ENCODE results near the gene ABCA13. TPM values are rescaled to one million over a fixed set of nuclear protein-coding genes. Genes with fewer than 3 reads are reported as not detected.

Gene ABCA13
- total RNA-seq, 6 experiments from 2014 or later: 0.02 to 0.08 (median 0.05) TPM; not detected in 1

- no peaks in the 10 kb centered on the region for H3K9me3 Mint-ChIP-seq
- DNase-seq: peak; percentile 57
Observed at GRCh38 chr7:48421357-48421756, 250.1 kb downstream of the ABCA13 start.

GRCh38 chr7:48424731-48425130 is 253.5 kb downstream of the ABCA13 start:
- TF ChIP-seq CTCF (IDR thresholded peaks at IDR 0.05): peak; percentile 67
- Mint-ChIP-seq H3K27me3 (ENCODE audit: insufficient read depth) (peaks cover 3% of the 10 kb centered on the region; the same call in 1 of the 2 replicates), H3K27ac (no peak overlapping the region), H3K9me3 (no peaks in the 10 kb centered on the region), H3K36me3 (ENCODE audit: low read depth) (no peaks in the 10 kb centered on the region), H3K4me3 (no peak overlapping the region), H3K4me1 (ENCODE audit: low read depth) (peaks cover 65% of the 10 kb centered on the region)
- no peak for DNase-seq

More at GRCh38 chr7:48421357-48421756, 250.1 kb downstream of the ABCA13 start:
- TF ChIP-seq CTCF (IDR thresholded peaks at IDR 0.05): peak; percentile 59
- peaks cover 56% of the 10 kb centered on the region for H3K4me1 Mint-ChIP-seq (ENCODE audit: low read depth)
- H3K36me3 Mint-ChIP-seq (ENCODE audit: low read depth): no peaks in the 10 kb centered on the region
- peaks cover 7% of the 10 kb centered on the region for H3K27me3 Mint-ChIP-seq (ENCODE audit: insufficient read depth)
- peak overlapping the region; percentile 36 for H3K4me3 Mint-ChIP-seq
- H3K27ac Mint-ChIP-seq: peak overlapping the region; percentile 74

DNA sequence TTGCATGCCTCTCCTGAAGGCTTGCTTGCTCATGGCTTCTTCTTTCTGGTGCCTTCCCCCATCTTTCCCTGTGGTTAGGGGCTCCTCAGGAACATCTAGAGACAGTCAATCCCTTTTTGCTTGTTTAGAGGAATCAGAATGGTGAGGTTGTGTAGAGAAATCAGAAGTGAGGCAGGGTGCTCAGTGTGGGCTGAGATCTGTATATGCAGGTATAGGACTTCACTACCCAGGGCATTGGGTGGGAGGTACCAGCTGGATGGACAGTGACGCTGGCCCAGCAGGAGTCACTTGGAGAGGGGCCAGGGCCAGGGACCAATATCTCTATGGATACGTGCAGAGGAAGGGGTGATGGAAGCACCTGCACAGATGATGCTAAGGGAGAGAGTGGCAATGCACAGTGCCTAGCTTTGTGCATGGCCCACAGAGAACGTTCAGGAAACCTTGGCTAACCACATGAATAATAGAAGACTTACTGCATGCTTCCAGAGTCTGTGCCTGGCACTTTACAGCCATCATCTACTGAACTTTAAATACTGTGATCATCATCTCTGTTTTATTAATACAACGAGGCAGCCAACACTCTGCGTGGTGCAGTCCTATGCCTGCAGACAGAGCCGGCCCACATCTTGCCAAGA is 255.2 kb downstream of the ABCA13 start:
- Mint-ChIP-seq H3K4me1 (ENCODE audit: low read depth) (peaks cover 48% of the 10 kb centered on the region), H3K9me3 (no peaks in the 10 kb centered on the region), H3K4me3 (peak overlapping the region; percentile 46; the same call in 1 of the 2 replicates), H3K27me3 (ENCODE audit: insufficient read depth) (peaks cover 1% of the 10 kb centered on the region; the same call in 1 of the 2 replicates), H3K36me3 (ENCODE audit: low read depth) (no peaks in the 10 kb centered on the region), H3K27ac (peak overlapping the region; percentile 4; the same call in 1 of the 2 replicates)
- no peak for TF ChIP-seq CTCF (IDR thresholded peaks at IDR 0.05)
- no peak for DNase-seq

- H3K4me3 Mint-ChIP-seq: peak overlapping the region; percentile 46; the same call in 1 of the 2 replicates
- DNase-seq: peak; percentile 39
- H3K4me1 Mint-ChIP-seq (ENCODE audit: low read depth): peaks cover 42% of the 10 kb centered on the region
- peak overlapping the region; percentile 14; the same call in 1 of the 2 replicates for H3K27ac Mint-ChIP-seq
- H3K9me3 Mint-ChIP-seq: no peaks in the 10 kb centered on the region
- H3K36me3 Mint-ChIP-seq (ENCODE audit: low read depth): no peaks in the 10 kb centered on the region
- no peaks in the 10 kb centered on the region for H3K27me3 Mint-ChIP-seq (ENCODE audit: insufficient read depth)
- TF ChIP-seq CTCF (IDR thresholded peaks at IDR 0.05): no peak
Observed at GRCh38 chr7:48426966-48427555, 255.8 kb downstream of the ABCA13 start.

DNA sequence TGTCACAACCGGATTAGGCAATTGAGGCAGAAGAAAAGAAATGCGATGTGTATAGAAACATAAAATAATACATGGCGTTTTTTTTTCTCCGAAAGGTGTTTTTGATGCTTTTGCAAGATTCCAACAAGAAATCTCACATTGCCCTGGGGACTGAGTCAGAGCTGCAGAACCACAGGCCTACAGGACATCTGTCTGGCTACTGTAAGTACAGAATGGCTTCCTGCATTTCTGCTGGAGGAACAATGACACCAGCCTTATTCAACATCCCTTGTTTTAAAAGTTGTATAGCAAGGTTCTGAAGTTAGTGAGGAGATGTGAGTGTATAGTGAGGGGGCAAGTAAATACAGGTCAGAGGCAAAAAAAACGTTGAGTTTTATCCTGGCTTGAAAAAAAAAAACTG is 256.4 kb downstream of the ABCA13 start:
- peak; percentile 6 for DNase-seq

More for the DNA sequence above, 256.4 kb downstream of the ABCA13 start:
- Mint-ChIP-seq H3K36me3 (ENCODE audit: low read depth) (no peaks in the 10 kb centered on the region), H3K4me1 (ENCODE audit: low read depth) (peaks cover 36% of the 10 kb centered on the region), H3K27ac (peak overlapping the region; percentile 14; the same call in 1 of the 2 replicates), H3K27me3 (ENCODE audit: insufficient read depth) (no peaks in the 10 kb centered on the region), H3K9me3 (no peaks in the 10 kb centered on the region), H3K4me3 (no peak overlapping the region; the same call in 1 of the 2 replicates)
- no peak for TF ChIP-seq CTCF (IDR thresholded peaks at IDR 0.05)
